ENCODE results near the gene DOCK4.

Gene DOCK4

GRCh38 chr7:111873326-111873646, 332.9 kb downstream of the DOCK4 start:
- DNase-seq, result no peak

- DNase-seq, result peak; percentile 1
Measured at GRCh38 chr7:111872450-111873325, 333.5 kb downstream of the DOCK4 start.

GRCh38 chr7:111871283-111871682, 334.9 kb downstream of the DOCK4 start:
- no peak for DNase-seq

DNA sequence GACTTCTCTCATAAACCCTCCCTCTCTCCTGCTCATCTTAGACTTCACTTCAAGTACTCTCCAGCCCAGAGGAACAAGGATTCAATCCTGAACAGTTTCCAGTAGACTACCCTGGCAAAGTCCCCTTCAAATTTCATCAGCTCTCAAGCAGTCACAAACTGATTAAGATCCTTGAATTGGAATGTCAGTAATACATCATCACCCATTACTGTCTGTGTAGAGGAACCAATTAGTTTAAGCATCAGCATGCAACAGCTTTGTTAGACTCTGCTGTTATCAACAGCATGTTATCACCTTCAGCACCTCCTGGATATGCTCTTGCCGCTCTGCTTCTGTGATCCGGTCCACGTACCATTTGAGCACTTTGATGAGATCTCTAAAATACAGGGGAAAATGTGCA, 336.9 kb downstream of the DOCK4 start:
- DNase-seq, result no peak

- DNase-seq, result no peak
Measured at GRCh38 chr7:111867348-111867931, 338.8 kb downstream of the DOCK4 start.

DNA sequence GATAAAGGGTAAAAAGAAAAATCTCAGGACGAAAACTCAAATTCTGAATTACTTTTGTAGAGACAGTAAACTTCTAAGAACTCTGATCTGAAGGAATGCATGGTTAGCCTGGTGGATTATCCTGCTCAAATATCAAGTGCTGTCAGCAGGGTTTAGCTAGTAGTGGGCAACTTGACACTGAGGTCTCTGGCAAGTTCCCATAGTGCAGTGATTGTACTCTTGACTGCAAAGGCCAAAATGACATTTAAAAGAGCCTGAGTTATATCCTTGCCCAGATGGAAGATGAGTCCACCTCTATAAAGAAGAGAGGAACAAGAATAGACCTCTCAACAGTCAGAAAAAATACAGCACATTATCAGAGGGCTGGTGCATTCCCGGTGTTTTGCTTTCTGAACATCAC, 339.4 kb downstream of the DOCK4 start:
- no peak for DNase-seq

DNA sequence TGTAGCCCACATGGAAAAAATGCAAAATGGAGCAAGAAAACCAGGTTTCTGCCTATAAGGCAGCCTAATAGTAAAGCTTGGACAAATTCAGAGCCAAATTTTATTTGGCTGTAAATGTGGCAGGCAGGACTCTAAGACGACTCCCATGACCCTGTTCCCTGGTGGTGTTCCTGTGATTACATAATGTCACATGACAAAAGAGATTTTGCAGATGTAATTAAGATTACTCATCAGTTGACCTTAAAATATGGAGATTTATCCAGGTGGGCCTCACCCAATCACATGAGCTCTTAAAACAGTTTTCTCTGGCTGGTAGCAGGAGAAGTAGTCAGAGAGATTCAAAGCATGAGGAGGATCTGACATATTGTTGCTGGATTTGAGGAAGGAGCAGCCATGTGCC, 340.8 kb downstream of the DOCK4 start:
- DNase-seq, result no peak

DNA sequence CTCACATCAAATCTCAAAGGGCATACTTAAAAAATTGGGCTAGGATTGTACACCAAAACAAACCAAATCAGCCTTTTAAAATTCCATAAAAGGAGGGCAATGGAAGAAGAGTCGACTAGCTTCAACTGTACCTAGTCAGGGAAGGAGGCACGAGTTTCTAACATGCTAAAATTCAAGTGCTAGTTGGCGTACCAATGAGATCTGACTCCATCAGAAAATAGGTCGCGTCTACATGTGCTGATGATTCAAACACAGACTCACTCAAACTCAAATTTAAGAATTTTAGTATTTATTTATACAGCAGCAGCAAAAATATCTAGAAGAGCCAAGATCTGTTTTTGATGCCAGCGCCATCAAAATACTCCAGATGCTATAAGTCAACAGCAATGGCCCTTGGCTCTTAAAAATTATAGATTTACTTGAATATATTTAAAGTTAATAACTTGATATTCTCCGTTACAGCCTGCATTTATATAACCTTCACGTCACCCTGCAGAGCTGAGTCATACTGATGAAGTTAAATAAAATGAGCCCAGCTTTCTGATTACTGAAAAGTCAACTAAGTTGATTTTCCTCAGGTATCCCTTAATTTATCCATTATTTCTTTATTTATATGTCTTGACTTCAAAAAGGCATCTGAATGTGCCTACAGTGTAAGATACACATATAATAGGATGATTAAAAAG, 341.8 kb downstream of the DOCK4 start:
- DNase-seq, result no peak

GRCh38 chr7:111863269-111863668, 342.9 kb downstream of the DOCK4 start:
- DNase-seq, result no peak

DNA sequence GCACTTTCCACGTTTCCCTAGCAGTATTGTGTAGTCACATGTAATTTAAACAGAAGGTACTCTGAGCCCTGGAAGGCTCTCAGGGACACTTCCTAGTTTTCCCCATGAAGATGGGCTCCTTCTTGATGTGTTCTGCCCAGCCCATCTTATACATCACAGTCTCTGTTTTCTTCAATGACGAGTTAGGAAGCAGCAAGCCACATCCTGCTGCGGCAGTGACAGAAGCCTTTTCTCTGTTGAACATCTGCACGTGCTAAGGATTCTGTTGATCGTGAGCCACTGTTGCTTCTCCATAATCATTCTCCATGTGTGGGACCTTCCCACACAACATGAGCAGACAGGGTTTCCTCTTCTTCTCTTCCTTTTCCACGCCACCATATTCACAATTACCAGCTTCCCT, 346.0 kb downstream of the DOCK4 start:
- DNase-seq, result no peak

- no peak for DNase-seq
Measured at GRCh38 chr7:111858331-111858730, 347.9 kb downstream of the DOCK4 start.

GRCh38 chr7:111855842-111856227, 350.4 kb downstream of the DOCK4 start:
- DNase-seq, result no peak

DNA sequence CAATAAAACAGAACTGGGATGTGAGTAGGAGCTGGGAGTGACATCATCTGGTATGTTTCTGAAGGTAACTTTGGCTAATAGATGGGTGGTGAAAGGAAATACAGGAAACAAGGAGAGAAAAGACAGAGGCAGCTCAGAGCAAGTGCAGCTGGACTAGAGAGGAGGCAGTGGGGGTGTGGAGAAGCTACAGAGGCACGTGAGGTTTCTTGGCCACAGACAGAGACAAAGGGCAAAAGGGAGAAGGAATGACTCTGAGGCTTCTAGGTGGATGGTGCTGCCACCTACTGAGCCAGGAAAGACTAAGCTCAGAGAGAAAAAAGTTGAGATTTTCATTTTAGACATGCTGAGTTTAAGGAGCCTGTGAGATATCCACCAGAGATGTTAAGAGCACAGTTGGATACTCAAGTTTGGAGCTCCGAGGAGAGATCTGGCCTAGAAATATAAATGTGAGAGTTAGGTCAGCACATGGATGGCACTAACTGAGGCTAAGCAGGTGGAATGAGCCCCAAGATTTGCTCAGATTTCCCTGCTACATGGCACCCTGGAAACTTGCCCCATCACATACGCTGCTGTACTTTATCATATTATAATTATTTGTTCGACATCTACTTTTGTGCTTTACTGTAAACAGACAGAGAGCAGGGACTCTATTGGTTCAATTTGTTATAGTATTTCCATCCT, 350.9 kb downstream of the DOCK4 start:
- DNase-seq, result no peak

GRCh38 chr7:111853201-111853990, 352.8 kb downstream of the DOCK4 start:
- no peak for DNase-seq

DNA sequence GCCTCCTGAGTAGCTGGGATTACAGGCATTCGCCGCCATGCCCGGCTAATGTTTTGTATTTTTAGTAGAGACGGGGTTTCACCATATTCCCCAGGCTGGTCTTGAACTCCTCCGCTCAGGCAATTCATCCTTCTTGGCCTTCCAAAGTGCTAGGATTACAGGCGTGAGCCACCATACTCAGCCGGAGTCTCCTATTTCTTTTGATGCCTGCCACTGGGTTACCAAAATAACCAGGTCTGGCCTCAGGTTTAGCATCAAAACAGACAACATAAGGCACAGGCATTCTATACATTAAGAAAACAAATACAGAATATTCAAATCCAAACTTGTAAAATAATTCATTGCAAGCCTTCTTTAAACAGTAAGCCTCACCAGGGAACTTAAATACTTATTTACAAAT, 354.1 kb downstream of the DOCK4 start:
- no peak for DNase-seq

DNA sequence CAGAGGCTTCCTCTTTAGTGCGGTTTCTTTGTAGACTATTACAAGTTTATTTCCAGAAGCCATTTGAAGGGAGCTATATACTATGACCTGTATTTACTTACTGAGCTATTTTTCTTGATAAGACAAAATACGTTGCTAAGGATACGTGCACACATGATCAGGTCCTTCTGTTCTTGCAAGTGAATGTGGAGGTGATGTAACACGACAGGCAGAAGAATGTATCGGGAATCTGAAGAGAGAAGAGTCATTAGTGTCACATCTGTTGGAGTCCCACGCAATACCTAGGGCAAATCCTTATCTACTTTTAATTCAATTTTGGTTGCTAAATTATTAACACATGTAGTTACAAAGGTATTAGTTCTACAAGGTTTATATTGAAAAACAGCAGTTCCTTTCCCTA, 359.3 kb downstream of the DOCK4 start:
- no peak for DNase-seq

GRCh38 chr7:111845853-111846252, 360.3 kb downstream of the DOCK4 start:
- DNase-seq, result no peak

GRCh38 chr7:111844904-111845671, 361.1 kb downstream of the DOCK4 start:
- DNase-seq, result no peak

GRCh38 chr7:111842491-111842890, 363.7 kb downstream of the DOCK4 start:
- DNase-seq, result no peak

DNA sequence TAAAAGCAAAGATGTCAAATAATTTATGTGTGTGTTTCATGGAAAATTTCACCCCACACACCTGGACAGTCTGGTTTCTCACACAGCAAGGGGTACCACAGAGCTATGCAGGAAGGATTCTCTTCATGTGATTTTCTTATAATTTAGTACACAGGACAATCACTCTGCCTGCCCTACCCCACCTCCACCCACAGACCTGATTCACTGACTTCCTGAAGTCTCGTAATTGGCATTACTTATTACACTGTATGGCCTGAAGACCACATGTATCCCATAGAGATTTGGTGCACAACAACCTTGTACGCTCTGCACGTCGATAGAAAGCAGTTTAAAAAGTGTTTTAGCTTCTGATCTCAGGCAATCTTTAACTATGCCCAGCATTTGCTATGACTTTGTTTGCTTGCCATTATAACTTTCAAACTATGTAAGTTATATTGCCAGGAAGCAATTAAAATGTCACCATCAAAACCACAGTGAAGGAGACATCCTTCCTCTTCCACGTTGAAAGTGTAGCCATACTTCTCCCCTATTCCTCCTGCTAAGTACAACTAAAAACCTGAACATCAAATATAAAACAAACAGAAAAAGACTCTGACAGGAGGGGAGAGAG, 364.5 kb downstream of the DOCK4 start:
- DNase-seq, result no peak

DNA sequence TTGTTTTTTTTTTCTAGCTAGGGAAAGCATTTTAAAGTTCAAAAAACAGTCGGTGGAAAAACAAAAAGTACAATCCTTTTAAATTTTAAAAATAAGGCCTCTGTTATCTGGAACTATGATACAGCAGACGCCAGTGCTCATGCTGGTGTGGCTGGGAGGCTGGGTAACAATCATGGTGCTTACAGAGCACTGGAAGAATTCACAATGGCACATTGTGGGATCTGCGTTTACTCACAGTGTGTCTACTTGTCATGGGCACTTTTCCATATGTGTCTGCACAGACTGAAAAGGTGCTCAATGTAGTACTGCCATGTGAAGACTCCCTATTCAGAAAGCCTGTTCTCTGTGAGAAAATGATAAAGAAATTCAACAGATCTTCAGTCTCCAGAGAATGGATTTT, 365.7 kb downstream of the DOCK4 start:
- no peak for DNase-seq

DNA sequence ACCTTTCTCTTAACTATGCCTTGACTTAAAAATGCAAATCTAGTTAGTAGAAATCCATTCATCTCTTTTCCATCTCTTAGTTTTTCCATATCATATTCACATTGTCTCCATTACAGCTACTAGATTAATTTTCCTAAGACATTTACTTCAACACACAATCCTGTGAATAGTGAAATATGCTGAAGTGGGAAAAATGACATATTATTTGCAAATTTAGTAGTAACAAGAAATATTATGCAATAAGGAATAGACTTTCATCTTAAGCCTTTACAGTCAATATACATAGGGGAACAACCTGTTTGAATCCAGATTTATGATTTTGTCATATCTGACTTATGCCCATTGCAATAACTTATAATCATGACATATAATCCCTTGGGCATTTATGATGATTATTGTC, 366.9 kb downstream of the DOCK4 start:
- no peak for DNase-seq
